OCI-LY1 (cell line): ENCODE data around the gene BAIAP2L2.

Experiments used
- H2AFZ ChIP-seq: fragments of 200-600 bp; sonication (generic), shearing (Covaris generic); 2 replicates; pipeline ENCODE4 v1.6.0; 2014; ENCODE audit warnings: antibody characterized with exemption, mild to moderate bottlenecking, low read length
- H3F3A ChIP-seq: fragments of 200-600 bp; sonication (generic), shearing (Covaris generic); 2 replicates; pipeline ENCODE4 v1.6.0; 2014; ENCODE audit warnings: mild to moderate bottlenecking, antibody characterized with exemption, low read length, moderate library complexity; ENCODE audit not compliant: insufficient read depth
- H3K27ac ChIP-seq: fragments of 200-600 bp; sonication (generic); 2 replicates; pipeline ENCODE4 v1.5.1; 2014; ENCODE audit warnings: low read length, mixed run types, mild to moderate bottlenecking, low read depth; ENCODE audit not compliant: poor library complexity, severe bottlenecking
- H3K27me3 ChIP-seq: fragments of 200-600 bp; sonication (generic); 2 replicates; pipeline ENCODE4 v1.6.0; 2014; ENCODE audit warnings: antibody characterized with exemption, mild to moderate bottlenecking, low read length, moderate library complexity; ENCODE audit not compliant: insufficient read depth
- H3K36me3 ChIP-seq: fragments of 200-600 bp; sonication (generic); 2 replicates; pipeline ENCODE4 v1.6.1; 2014; ENCODE audit warnings: mild to moderate bottlenecking, antibody characterized with exemption, low read length, moderate library complexity, mixed read lengths; ENCODE audit not compliant: insufficient read depth
- H3K4me1 ChIP-seq: fragments of 200-600 bp; sonication (generic); 2 replicates; pipeline ENCODE4 v1.5.1; 2014; ENCODE audit warnings: mild to moderate bottlenecking, low read length, moderate library complexity; ENCODE audit not compliant: insufficient read depth, severe bottlenecking
- H3K4me2 ChIP-seq: fragments of 200-600 bp; sonication (generic), shearing (Covaris generic); 2 replicates; pipeline ENCODE4 v1.6.1; 2014; ENCODE audit warnings: low read length
- H3K4me3 ChIP-seq: fragments of 200-600 bp; sonication (generic); 2 replicates; pipeline ENCODE4 v1.5.1; 2014; ENCODE audit warnings: low read length, low read depth, mild to moderate bottlenecking, mixed read lengths; ENCODE audit not compliant: poor library complexity, severe bottlenecking
- H3K79me2 ChIP-seq: fragments of 200-600 bp; shearing (Covaris generic); 2 replicates; pipeline ENCODE4 v1.6.1; 2016; ENCODE audit warnings: mixed run types, low read length, mixed read lengths; ENCODE audit not compliant: insufficient read depth
- H3K9ac ChIP-seq: fragments of 200-600 bp; sonication (generic), shearing (Covaris generic); 2 replicates; pipeline ENCODE4 v1.6.1; 2014; ENCODE audit warnings: mild to moderate bottlenecking, low read length, mixed read lengths
- H3K9me2 ChIP-seq: fragments of 200-600 bp; sonication (generic), shearing (Covaris generic); 2 replicates; pipeline ENCODE4 v1.6.1; 2014; ENCODE audit warnings: low read depth, mild to moderate bottlenecking, low read length, mixed read lengths
- H3K9me3 ChIP-seq: fragments of 200-600 bp; shearing (Covaris generic); 2 replicates; pipeline ENCODE4 v1.6.1; 2014; ENCODE audit warnings: low read length, mixed read lengths
- H4K20me1 ChIP-seq: fragments of 200-600 bp; sonication (generic), shearing (Covaris generic); 2 replicates; pipeline ENCODE4 v1.6.0; 2016; ENCODE audit warnings: mild to moderate bottlenecking, low read length; ENCODE audit not compliant: insufficient read depth
- EZH2 ChIP-seq: fragments of 200-600 bp; sonication (generic), shearing (Covaris generic); IDR thresholded peaks from 2 replicates; pipeline ENCODE4 v1.8.0; 2017; ENCODE audit warnings: borderline replicate concordance, mixed run types, mild to moderate bottlenecking, antibody characterized with exemption, low read length, moderate library complexity, mixed read lengths
- TF ChIP-seq, protein P1 (sequence below): fragments of 200-600 bp; sonication (generic), shearing (Covaris generic); IDR thresholded peaks from 2 replicates; pipeline ENCODE4 v1.5.1; 2017; ENCODE audit warnings: mild to moderate bottlenecking, antibody characterized with exemption, low read length, moderate library complexity, mixed read lengths

Gene BAIAP2L2

DNA sequence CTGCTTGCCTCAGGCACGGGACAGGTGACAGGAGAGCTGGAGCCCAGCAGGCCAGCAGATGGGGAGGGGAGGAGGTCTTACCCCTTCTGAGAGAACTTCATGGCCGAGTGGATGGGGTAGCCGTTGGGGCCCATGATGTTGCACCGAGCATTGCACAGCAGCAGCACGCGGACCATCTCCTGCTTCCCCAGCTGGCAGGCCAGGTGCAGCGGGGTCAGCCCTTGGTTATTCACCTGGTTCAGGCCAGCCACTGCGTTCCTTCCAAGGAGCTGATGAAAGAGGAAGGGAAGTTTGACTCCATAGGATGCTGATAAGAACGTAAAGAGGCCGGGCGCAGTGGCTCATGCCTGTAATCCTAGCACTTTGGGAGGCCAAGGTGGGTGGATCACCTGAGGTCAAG is 29.4 kb upstream of the BAIAP2L2 start:
- Histone ChIP-seq H3F3A (no peaks in the 10 kb centered on the region), H3K9ac (no peak overlapping the region), H3K4me2 (no peak overlapping the region), H3K4me1 (no peaks in the 10 kb centered on the region), H3K79me2 (no peaks in the 10 kb centered on the region), H2AFZ (no peak overlapping the region), H3K36me3 (peaks cover 8% of the 10 kb centered on the region), H3K9me3 (no peaks in the 10 kb centered on the region), H3K27me3 (no peaks in the 10 kb centered on the region), H3K9me2 (no peaks in the 10 kb centered on the region), H3K27ac (no peak overlapping the region), H3K4me3 (no peak overlapping the region), H4K20me1 (no peaks in the 10 kb centered on the region)
- TF ChIP-seq, protein P1, sequence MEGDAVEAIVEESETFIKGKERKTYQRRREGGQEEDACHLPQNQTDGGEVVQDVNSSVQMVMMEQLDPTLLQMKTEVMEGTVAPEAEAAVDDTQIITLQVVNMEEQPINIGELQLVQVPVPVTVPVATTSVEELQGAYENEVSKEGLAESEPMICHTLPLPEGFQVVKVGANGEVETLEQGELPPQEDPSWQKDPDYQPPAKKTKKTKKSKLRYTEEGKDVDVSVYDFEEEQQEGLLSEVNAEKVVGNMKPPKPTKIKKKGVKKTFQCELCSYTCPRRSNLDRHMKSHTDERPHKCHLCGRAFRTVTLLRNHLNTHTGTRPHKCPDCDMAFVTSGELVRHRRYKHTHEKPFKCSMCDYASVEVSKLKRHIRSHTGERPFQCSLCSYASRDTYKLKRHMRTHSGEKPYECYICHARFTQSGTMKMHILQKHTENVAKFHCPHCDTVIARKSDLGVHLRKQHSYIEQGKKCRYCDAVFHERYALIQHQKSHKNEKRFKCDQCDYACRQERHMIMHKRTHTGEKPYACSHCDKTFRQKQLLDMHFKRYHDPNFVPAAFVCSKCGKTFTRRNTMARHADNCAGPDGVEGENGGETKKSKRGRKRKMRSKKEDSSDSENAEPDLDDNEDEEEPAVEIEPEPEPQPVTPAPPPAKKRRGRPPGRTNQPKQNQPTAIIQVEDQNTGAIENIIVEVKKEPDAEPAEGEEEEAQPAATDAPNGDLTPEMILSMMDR = no peak
- no peak for TF ChIP-seq EZH2

DNA sequence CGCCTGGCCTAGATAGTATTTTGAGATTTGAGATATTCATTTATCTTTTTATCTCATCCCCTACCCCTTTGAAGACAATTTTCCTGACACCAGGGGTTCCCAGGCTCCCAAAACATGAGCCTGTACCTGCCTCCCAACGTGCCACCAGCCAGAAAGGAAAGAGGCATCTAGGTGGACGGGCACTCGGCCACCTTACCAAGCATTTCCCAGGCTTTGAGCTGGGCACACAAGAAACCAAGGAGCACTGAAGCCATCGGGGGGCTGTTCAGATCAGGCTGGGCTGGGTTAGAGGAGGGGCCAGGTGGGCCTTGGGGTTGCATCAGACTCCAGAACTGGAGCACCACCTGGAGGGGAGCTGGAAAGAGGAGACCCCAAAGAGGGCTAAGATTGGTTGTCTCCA is 28.5 kb upstream of the BAIAP2L2 start:
- no peaks in the 10 kb centered on the region for H3K9me2 ChIP-seq
- TF ChIP-seq EZH2 = no peak
- TF ChIP-seq, protein P1 = no peak
- H3K27ac ChIP-seq = no peak overlapping the region
- H3K27me3 ChIP-seq = no peaks in the 10 kb centered on the region
- no peak overlapping the region for H3K4me3 ChIP-seq
- H3K9me3 ChIP-seq = no peaks in the 10 kb centered on the region
- H3K79me2 ChIP-seq = no peaks in the 10 kb centered on the region
- no peak overlapping the region for H3K9ac ChIP-seq
- H3K4me1 ChIP-seq = no peaks in the 10 kb centered on the region
- H2AFZ ChIP-seq = no peak overlapping the region
- no peaks in the 10 kb centered on the region for H3F3A ChIP-seq
- H3K36me3 ChIP-seq = peaks cover 8% of the 10 kb centered on the region
- H4K20me1 ChIP-seq = no peaks in the 10 kb centered on the region
- H3K4me2 ChIP-seq = no peak overlapping the region

DNA sequence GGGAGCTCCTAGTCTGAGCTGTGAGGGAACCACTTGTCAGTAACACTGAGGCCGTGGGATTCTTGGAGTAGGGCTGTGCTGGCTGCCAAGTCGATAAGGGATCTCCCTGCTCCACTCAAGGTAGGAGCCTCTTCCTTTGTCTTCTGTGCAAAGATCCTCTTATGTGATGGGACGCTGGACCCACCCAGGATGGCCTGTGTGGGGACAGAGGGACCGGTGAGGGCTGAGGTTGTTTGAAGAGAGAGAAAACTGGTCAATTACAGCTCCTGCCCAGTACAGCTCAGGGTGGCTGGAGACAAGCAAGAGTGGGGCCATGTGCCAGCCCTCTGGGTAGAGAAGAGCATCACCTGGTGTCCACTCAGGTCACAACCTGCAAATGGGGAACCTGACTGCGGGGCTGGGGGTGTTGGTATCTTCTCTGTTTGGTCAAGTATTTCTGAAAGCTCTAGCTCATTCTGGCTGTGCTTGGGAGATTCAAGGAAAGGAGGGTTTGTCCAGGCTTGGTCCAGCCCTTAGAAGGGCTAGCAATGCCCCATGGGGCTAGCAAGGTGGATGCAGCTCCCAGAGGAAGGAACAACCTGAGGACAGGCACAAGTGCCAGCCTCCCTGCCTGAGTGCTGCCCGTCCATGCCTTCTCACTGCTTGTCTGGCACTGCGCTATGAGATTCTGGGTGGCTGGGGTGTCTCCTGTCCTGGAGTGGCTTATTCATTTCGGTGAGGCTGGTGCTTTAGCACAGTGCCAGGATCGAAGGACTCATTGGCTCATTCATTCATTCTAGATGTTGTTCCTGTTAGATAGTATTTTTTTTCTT is 27.6 kb upstream of the BAIAP2L2 start:
- H2AFZ ChIP-seq = no peak overlapping the region
- H3K9me3 ChIP-seq = no peaks in the 10 kb centered on the region
- no peaks in the 10 kb centered on the region for H3F3A ChIP-seq
- H3K4me3 ChIP-seq = no peak overlapping the region
- no peaks in the 10 kb centered on the region for H3K27me3 ChIP-seq
- H3K9ac ChIP-seq = no peak overlapping the region
- no peaks in the 10 kb centered on the region for H4K20me1 ChIP-seq
- H3K27ac ChIP-seq = no peak overlapping the region
- H3K79me2 ChIP-seq = no peaks in the 10 kb centered on the region
- TF ChIP-seq, protein P1 = no peak
- TF ChIP-seq EZH2 = no peak
- H3K4me2 ChIP-seq = no peak overlapping the region
- H3K9me2 ChIP-seq = no peaks in the 10 kb centered on the region
- H3K36me3 ChIP-seq = peaks cover 4% of the 10 kb centered on the region; the same call in 1 of the 2 replicates
- H3K4me1 ChIP-seq = no peaks in the 10 kb centered on the region
